Activated T-helper 1 cell treated with Interleukin-2 at 50 U/mL for 16 hours (primary cell): ENCODE measurements around the gene ITSN1.
"Not testable (repeated sequence)": the region's sequence is repeated elsewhere in the genome, so short reads cannot be mapped to it uniquely, and the experiment has no call there.

ENCODE experiments used
- DNase-seq: peaks from one replicate; pipeline ENCODE4 v3.0.0-alpha.2; 2020; ENCODE audit warnings: low read depth

ITSN1 gene

DNA sequence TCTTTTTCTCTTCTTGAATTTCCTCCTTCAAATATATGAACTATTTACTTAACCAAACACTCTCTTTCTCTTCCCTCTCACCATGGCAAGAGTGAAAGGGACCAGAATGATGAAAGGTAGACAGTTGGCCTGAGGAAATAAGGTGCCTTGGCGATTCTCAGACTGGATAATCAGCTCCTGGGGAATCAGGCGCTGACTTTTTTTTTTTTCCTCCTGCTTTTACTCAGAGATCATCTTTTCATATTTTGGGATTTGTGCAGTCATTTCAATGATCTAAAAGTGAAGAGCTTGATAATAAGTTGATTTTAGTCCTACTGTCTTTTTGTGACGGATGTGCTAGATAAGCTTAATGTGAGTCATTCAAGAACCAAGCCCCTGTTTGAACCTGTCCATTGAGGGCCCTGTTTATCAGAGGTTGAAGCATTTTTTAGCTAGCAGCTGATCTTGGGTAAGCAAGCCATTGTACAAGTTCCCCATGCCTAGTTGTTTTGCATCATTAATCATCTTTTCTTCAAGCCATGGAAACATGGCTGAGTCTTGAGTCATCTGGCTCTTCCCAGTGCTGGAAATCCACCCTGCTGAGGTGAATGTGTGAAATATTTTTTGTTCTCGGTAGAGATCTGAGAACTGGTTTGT lies 40.8 kb downstream of the ITSN1 start:
- no peak for DNase-seq

DNA sequence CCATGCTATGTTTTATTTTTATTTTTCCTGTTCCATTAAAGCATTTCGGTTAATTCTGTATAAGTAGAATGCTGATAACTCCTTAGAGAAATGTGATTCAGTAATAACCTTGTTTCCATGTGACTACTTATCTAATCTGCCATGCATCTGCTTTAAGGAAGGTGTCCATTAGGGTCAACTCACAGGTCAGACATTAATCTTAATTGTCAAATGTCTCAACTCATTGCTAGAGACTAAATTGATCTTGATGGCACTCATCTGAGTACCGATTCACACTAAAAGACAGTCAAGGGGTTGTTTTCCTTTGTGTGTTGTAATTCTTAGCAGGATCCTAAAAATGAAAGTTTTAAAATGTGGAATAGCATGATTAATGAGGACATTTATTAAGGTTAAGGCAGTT lies 41.8 kb downstream of the ITSN1 start:
- no peak for DNase-seq

GRCh38 chr21:33684923-33685560 lies 42.7 kb downstream of the ITSN1 start:
- no peak for DNase-seq

- no peak for DNase-seq
Observed at GRCh38 chr21:33685613-33686197, 43.4 kb downstream of the ITSN1 start.

- DNase-seq: no peak
Observed at GRCh38 chr21:33686386-33686785, 44.1 kb downstream of the ITSN1 start.

DNA sequence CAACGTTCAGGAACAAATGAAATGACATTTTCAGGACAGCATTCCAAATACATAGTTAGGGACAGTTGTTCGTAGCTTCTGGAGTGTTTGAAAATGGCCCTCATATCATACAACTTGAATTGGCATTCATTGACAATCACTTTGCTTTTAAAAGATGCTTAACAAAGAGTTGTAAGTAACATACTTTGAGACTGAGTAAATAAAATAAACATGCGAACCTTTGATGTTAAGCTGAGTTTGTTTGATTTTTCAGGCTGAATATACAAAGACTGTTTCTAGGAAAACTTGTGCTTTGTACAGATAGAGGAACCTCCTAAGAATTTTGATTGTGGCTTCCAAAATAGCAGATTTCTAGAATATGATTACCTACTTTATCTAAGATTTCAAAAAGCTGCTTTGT lies 45.3 kb downstream of the ITSN1 start:
- DNase-seq: no peak

GRCh38 chr21:33688353-33688752 lies 46.1 kb downstream of the ITSN1 start:
- DNase-seq: no peak

DNA sequence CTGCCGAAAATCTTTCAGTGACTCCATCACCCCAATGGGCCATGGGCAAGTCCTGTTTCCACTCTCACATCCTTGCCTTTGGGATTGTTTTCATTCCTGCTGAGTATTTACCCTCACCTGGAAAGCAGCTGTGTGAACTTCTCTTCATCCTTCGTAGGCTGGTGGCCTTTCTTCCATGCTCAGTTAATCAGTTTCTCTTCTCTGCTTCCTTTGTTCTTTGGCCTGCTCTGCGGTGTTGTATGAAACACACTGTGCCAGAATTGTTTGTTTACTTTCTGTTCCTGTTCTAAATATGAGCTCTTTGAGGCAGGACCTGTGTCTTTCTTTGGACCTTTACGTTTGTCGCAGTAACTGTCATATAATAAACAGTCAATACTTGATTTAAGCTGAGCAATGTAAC lies 48.6 kb downstream of the ITSN1 start:
- DNase-seq: no peak

- DNase-seq: no peak
Observed at GRCh38 chr21:33691945-33692603, 49.8 kb downstream of the ITSN1 start.

DNA sequence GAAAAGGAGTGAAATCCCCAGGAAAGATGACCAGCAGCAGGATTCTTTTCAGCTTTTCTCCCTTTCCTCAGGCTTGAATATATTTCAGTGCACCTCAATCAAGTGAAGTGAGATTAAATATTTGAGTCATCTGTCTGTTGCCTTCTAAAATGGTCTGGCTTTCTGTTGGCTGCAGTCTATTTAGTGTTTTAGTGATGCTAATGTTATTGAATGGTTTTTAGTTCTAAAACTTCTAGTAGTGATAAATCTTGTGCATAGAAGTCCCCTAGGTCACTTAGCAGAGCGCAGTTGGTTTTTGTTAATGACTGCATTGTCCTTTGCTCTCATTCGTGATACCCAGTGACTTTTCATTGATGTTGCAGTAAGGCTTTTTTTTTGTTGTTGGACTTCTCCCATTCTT lies 53.5 kb downstream of the ITSN1 start:
- no peak for DNase-seq

GRCh38 chr21:33696465-33696864 lies 54.2 kb downstream of the ITSN1 start:
- no peak for DNase-seq

DNA sequence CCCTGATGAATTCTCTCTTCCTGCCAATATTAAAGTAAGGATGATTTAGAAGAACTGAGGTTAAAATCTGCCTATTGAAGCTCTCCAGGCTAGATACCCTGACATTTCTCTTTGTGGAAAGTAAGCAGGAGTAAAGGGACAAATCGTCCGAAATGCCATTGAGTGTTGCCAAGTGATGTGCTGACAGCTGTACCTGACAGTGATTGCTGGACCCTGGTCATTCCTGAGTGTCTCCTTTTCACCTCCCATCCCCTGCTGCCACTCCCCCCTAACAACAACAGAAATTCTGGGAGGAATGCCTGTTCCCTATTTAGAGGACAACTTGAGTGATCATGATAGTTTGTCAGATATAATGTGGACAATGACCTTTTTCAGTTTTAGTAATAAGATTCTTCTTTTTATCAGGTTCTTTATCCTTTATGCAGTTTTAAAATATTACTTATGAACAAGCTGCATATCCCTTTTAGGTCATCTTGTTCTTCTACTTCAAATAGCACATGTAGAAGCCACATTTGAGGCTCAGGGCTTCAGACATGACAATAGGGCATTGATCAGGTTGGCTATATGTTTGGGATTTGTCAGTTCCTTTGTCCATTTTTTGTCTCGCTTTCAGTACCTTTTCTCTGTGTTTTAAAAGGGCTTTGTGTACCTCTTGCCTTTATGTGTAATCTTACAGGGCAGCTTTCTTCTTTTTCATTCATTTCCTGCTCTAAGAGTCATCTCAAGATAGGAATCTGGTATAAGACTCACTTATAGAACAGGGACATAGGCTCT lies 56.0 kb downstream of the ITSN1 start:
- DNase-seq: no peak

DNA sequence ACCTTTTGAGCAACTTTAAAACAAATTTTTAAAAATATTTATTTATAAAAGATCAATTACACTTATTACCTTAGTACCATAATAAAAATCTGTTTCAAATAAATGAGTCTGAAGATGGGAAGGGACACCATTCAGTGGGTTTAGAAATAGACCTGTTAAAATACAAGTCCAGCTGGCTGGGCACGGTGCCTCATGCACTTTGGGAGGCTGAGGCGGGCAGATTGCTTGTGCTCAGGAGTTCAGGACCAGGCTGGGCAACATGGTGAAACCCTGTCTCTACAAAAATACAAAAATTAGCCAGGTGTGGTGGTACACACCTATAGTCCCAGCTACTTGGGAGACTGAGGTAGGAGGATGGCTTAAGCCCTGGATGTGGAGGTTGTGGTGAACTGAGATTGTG lies 57.0 kb downstream of the ITSN1 start:
- no peak for DNase-seq

DNA sequence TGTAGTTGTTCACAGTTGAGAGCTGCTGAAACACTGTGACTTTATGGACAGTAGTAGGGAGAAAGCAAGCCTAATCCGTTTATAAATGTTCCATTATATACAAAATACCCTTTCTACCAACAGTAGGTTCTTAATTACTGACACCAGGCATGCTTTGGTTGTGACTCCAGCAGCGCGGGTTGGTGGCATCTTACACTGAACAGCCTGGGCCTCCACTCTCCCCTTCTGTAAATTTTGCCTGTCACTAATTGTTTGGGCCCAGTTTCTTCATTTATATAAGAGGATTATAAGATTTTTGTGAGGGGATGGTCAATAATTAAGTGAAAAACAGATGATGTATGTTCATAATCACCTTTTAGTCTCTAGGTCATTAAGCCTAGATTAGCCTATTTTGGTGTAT lies 58.2 kb downstream of the ITSN1 start:
- no peak for DNase-seq

GRCh38 chr21:33703750-33704606 lies 61.7 kb downstream of the ITSN1 start:
- no peak for DNase-seq

DNA sequence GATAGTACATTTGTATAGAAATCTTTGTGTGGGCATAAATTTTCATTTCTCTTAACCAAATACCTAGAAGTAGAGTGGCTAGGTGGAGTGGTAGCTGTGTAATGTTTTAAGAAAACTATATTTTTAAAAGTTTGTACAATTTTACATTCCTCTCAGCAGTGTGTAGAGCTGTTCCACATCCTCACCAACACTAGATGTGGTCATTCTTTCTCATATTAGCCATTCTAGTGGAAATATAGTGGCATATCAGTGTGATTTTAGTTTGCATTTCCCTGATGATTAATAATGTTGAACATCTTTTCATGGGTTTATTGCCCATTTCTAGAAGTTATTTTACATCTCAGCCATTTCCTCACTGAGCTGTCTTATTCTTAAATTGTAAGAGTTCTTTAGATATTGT lies 65.5 kb downstream of the ITSN1 start:
- DNase-seq: no peak

DNA sequence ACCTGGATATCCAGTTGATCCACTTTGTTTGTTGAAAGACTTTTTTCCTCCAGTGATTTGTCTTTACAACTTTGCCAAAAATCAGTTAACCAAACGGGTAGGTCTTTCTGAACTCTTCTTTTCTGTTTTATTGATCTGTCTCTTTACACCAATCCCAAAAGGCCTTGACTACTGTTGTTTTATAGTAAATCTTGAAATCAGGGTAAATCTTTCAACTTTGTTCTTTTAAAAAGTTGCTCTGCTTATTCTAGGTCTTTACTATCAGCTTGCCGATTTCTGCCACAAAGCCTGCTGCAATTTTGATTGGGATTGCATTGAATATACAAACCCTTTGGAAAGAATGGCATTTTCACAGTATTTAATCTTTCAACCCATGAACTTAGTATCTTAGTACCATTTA lies 66.6 kb downstream of the ITSN1 start:
- DNase-seq: no peak

DNA sequence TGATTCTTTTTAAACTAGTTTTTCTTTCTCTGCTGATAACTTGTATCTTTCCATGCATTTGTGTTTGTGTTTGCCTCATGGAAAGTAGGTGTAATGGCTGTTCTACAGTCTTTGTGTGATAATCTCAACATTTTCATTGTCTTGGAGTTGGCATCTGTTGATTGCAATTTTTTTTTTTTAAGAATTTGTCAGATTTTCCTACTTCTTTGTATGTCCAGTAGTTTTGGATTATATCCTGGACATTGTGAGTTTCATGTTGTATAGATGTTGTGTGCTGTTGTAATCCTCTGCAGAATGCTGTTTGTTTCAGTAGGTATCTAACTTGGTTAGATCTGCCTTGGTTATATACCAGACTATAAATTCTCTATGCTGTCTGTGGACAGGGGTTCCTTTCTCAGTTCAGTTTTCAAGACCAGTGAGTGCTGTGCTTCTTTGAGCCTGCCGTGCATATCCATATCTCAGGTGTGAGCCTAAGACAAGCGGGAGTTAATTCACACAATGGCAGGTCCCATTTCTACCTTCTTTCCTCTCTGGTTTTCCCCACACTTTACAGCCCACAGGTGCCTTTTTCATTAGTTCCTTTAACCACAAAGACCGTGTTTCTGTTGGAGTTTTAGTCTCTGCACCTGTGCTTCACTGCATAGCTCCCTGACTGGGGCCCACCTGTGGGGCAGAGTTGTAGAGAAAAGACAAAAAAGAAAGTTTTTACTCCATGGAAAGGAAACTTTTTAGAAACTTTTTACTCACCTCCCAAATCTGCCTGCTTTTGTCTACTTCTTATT lies 69.9 kb downstream of the ITSN1 start:
- no peak for DNase-seq

GRCh38 chr21:33721081-33721480 lies 78.8 kb downstream of the ITSN1 start:
- no peak for DNase-seq

- DNase-seq: not testable (repeated sequence)
Observed at GRCh38 chr21:33729139-33729538, 86.8 kb downstream of the ITSN1 start.

DNA sequence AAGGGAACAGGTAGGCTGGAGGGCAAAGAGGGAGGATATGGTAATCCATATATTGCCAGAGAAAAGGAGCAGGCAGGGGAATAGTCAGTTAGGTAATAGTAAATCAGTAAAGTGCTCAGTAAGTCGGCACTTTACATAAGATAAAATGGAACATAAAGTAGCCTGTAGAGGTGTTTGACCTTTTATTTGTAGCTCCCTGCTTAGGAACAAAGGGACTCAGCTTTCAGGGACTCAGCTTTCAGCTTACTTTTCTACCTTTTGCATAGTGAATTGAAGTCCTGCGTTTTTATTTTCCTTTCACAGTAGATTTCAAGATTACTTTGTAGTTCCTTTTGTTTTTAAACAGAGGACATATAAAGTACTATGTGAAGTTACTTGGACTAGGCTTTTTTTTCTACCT lies 87.3 kb downstream of the ITSN1 start:
- DNase-seq: no peak
